Glutamatergic neuron (in vitro differentiated cells): ENCODE data around the gene ZNF570. TPM values are rescaled to one million over a fixed set of nuclear protein-coding genes. Genes with fewer than 3 reads are reported as not detected.

Experiments used
- DNase-seq: peaks from one replicate; pipeline ENCODE4 v3.0.0; 2022
- H3K27ac Mint-ChIP-seq: one replicate; pipeline ENCODE4 v1.8.0; 2020; ENCODE audit warnings: mild to moderate bottlenecking, mixed read lengths, inconsistent platforms; ENCODE audit not compliant: unreplicated experiment
- H3K27me3 Mint-ChIP-seq: one replicate; pipeline ENCODE4 v1.8.0; 2020; ENCODE audit warnings: mild to moderate bottlenecking, moderate library complexity, mixed read lengths, inconsistent platforms; ENCODE audit not compliant: unreplicated experiment
- H3K36me3 Mint-ChIP-seq: one replicate; pipeline ENCODE4 v1.8.0; 2020; ENCODE audit warnings: mild to moderate bottlenecking, mixed read lengths, inconsistent platforms; ENCODE audit not compliant: unreplicated experiment
- H3K4me1 Mint-ChIP-seq: one replicate; pipeline ENCODE4 v1.8.0; 2020; ENCODE audit warnings: mild to moderate bottlenecking, low read depth, mixed read lengths, inconsistent platforms; ENCODE audit not compliant: unreplicated experiment
- H3K4me3 Mint-ChIP-seq: one replicate; pipeline ENCODE4 v1.8.0; 2020; ENCODE audit warnings: mild to moderate bottlenecking, mixed read lengths, inconsistent platforms; ENCODE audit not compliant: unreplicated experiment
- H3K9me3 Mint-ChIP-seq: one replicate; pipeline ENCODE4 v1.8.0; 2020; ENCODE audit warnings: mild to moderate bottlenecking, moderate library complexity, mixed read lengths, inconsistent platforms; ENCODE audit not compliant: unreplicated experiment
- total RNA-seq: library from RNA; stranded (reverse); fragmentation: NEBNext Ultra II Directional; extraction: Animal tissue kit (Norgen Biotek cat#: 25700); gene quantifications from one replicate; pipeline ENCODE4 v1.2.1, GENCODE V29; 2021; ENCODE audit not compliant: unreplicated experiment
- TF ChIP-seq, protein P1 (sequence below): fragments of 200-600 bp; sonication (generic); IDR thresholded peaks from one replicate; pipeline ENCODE4 v1.5.0; 2021; ENCODE audit not compliant: partially characterized antibody, unreplicated experiment

ZNF570 gene
- total RNA-seq, 1 donor from 2014 or later: 14.5 TPM

DNA sequence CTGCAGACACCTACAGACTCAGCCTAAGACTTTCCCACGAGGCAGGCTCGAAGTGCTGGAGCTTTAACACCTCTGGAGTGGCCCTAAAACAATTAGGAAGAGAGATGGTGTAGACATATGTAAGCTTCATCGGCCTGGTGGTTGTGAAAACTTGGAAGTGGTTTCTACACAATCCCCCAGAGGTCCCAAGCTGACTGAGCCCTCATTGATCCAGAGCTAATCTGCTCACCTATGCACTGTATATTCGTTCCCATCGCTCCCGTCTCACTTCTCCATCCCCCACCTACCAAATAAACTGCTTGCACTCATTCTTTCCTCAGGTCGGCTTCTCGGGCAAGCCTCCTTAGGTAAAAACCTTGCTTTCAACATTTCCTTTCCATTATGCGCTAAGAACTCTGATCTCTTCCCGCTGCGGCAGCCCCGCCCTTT is 36.8 kb downstream of the ZNF570 start:
- DNase-seq: peak; percentile 14
- H3K36me3 Mint-ChIP-seq: peaks cover 24% of the 10 kb centered on the region

DNA sequence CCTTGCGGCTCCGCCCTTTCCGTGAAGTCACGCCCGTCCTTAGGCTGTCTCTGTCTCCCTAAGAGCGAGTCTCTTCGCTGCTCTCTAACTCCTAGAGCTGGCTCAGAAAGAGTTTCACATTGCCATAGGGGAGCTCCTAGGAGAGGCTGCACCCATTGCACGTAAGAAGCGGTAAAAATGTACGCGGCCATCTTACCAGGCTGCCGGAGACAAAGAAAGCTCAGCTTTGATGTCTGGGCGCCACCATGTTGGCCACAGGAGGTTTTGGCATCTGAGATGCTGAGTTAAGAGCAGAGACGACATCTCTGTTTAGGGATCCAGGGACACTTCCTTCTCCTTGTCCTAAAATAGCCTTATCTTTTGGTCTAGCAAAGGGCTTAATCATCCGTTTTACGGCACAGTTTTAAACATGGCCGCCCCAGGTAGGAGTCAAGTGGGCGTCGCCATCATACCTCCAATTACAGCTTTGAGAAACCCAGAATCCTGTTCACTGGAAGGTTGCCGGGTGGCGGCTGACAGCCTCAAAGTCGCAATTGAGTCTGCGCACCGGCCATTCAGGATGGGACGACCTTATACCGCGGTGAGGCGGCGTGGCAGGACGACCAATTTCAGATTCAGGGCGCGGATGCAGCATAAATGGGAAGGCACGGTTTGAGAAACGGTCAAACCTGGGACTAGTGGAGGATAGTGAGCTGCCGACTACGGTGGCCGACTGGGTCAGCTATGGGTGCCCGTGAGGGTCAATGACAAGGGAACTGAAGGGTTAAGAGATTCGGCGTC is 37.4 kb downstream of the ZNF570 start, which contains the start of gene ZNF793:
ZNF793 (plus strand) TSS at position 553 of the 780 bp plus-strand sequence. CDS start 16,501 bp downstream, outside the sequence.
- no peak within 1 kb of the TSS for H3K4me3 Mint-ChIP-seq
- TF ChIP-seq, protein P1, sequence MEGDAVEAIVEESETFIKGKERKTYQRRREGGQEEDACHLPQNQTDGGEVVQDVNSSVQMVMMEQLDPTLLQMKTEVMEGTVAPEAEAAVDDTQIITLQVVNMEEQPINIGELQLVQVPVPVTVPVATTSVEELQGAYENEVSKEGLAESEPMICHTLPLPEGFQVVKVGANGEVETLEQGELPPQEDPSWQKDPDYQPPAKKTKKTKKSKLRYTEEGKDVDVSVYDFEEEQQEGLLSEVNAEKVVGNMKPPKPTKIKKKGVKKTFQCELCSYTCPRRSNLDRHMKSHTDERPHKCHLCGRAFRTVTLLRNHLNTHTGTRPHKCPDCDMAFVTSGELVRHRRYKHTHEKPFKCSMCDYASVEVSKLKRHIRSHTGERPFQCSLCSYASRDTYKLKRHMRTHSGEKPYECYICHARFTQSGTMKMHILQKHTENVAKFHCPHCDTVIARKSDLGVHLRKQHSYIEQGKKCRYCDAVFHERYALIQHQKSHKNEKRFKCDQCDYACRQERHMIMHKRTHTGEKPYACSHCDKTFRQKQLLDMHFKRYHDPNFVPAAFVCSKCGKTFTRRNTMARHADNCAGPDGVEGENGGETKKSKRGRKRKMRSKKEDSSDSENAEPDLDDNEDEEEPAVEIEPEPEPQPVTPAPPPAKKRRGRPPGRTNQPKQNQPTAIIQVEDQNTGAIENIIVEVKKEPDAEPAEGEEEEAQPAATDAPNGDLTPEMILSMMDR: no peak
- H3K27ac Mint-ChIP-seq: no peak within 1 kb of the TSS
- H3K9me3 Mint-ChIP-seq: peaks cover 1% of the 10 kb centered on the region
- peaks cover 24% of the 10 kb centered on the region for H3K36me3 Mint-ChIP-seq
- peak; percentile 96 for DNase-seq
- no peaks in the 10 kb centered on the region for H3K27me3 Mint-ChIP-seq
- H3K4me1 Mint-ChIP-seq: no peaks in the 10 kb centered on the region

More for the DNA sequence above, 36.8 kb downstream of the ZNF570 start:
- no peaks in the 10 kb centered on the region for H3K27me3 Mint-ChIP-seq
- no peak overlapping the region for H3K4me3 Mint-ChIP-seq
- H3K27ac Mint-ChIP-seq: no peak overlapping the region
- peaks cover 1% of the 10 kb centered on the region for H3K9me3 Mint-ChIP-seq
- TF ChIP-seq, protein P1: no peak
- no peaks in the 10 kb centered on the region for H3K4me1 Mint-ChIP-seq

DNA sequence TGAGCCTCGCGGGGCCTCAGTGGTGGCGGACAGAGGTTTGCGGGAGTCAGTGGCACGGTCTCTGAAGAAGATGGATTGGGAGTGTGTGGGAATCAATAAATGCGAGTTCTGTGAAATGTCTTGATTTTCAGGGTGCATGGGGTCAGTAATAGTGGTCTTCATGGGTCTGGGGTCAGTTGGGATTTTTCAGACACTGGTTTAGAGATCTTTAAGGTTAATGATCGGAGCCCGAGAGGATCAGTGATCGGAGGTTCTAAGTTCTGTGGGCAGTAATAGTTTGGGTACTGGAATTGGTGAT is 38.0 kb downstream of the ZNF570 start:
- TF ChIP-seq, protein P1: no peak
- H3K4me1 Mint-ChIP-seq: no peaks in the 10 kb centered on the region
- H3K9me3 Mint-ChIP-seq: peaks cover 1% of the 10 kb centered on the region
- no peak overlapping the region for H3K4me3 Mint-ChIP-seq
- no peaks in the 10 kb centered on the region for H3K27me3 Mint-ChIP-seq
- H3K27ac Mint-ChIP-seq: no peak overlapping the region
- peaks cover 19% of the 10 kb centered on the region for H3K36me3 Mint-ChIP-seq
- no peak for DNase-seq

DNA sequence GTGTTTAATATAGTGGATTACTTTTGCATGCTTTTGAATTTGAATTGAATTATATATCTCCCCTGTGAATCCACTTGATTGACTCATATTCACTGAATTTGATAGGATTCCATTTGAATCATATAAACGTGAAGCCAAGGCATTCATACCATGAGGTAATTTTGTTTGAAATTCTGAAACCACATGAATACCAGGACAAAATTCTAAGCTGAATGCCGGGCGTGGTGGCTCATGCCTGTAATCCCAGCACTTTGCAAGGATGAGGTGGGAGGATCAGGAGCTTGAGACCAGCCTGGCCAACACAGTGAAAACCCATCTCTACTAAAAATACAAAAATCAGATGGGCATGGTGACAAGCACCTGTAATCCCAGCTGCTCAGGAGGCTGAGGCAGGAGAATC is 42.0 kb downstream of the ZNF570 start:
- Mint-ChIP-seq H3K4me1 (no peaks in the 10 kb centered on the region), H3K4me3 (no peak overlapping the region), H3K36me3 (peaks cover 9% of the 10 kb centered on the region), H3K9me3 (no peaks in the 10 kb centered on the region), H3K27me3 (no peaks in the 10 kb centered on the region), H3K27ac (no peak overlapping the region)
- no peak for DNase-seq
- TF ChIP-seq, protein P1: no peak

DNA sequence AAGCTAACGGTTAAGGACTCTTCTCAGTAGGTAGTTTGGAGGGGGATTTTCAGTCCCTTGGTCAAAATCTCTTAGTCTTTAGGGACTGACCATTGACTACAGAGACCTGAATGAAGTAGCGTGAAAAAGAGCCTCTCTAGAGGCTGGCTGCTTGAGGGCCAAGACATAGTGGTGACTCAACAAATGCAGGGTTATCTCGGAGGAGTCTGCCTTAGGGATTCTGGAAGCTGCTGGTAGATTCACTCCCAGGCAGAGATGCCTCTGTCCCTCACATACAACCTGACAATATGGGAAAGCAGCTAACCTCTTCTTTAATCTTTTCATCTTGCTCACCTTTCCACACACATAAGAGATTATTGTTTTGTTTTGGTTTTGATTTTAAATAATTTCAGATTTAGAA is 42.7 kb downstream of the ZNF570 start:
- H3K36me3 Mint-ChIP-seq: peaks cover 9% of the 10 kb centered on the region
- no peak for DNase-seq
- H3K4me3 Mint-ChIP-seq: no peak overlapping the region
- no peaks in the 10 kb centered on the region for H3K9me3 Mint-ChIP-seq
- H3K4me1 Mint-ChIP-seq: no peaks in the 10 kb centered on the region
- TF ChIP-seq, protein P1: no peak
- no peaks in the 10 kb centered on the region for H3K27me3 Mint-ChIP-seq
- H3K27ac Mint-ChIP-seq: no peak overlapping the region
